HG02981 (cell line): ENCODE data around the gene TCAP.

Source experiments
- ATAC-seq: cut with Tn5 transposase; IDR thresholded peaks from one replicate; pipeline ENCODE4 v1.9.1; 2021; ENCODE audit warnings: mild to moderate bottlenecking, moderate library complexity; ENCODE audit not compliant: unreplicated experiment

TCAP gene

DNA sequence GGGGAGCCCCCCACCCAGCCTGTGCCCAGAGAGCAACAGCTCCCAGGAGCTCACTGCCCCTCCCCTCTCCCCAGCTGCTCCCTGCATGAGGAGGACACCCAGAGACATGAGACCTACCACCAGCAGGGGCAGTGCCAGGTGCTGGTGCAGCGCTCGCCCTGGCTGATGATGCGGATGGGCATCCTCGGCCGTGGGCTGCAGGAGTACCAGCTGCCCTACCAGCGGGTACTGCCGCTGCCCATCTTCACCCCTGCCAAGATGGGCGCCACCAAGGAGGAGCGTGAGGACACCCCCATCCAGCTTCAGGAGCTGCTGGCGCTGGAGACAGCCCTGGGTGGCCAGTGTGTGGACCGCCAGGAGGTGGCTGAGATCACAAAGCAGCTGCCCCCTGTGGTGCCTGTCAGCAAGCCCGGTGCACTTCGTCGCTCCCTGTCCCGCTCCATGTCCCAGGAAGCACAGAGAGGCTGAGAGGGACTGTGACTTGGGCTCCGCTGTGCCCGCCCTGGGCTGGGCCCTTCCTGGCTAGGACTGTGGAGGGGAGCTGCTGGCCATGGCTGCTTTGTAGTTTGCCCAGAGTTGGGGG is 584 bp downstream of the TCAP start:
- no peak for ATAC-seq

DNA sequence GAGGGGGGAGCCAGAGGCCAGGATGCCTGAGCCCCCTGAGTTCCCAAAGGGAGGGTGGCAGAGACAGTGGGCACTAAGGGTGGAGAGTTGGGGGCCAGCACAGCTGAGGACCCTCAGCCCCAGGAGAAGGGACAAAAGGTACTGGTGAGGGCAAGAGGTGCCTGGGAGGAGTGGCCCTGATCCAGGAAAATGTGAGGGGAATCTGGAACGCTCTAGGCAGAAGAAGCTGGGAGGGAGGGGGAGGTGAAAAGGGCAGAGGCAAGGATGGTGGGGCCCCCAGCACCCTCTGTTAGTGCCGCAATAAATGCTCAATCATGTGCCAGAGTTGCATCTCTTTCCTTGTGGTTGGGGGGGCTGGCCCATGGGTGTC is 1.1 kb downstream of the TCAP start:
- ATAC-seq = no peak

DNA sequence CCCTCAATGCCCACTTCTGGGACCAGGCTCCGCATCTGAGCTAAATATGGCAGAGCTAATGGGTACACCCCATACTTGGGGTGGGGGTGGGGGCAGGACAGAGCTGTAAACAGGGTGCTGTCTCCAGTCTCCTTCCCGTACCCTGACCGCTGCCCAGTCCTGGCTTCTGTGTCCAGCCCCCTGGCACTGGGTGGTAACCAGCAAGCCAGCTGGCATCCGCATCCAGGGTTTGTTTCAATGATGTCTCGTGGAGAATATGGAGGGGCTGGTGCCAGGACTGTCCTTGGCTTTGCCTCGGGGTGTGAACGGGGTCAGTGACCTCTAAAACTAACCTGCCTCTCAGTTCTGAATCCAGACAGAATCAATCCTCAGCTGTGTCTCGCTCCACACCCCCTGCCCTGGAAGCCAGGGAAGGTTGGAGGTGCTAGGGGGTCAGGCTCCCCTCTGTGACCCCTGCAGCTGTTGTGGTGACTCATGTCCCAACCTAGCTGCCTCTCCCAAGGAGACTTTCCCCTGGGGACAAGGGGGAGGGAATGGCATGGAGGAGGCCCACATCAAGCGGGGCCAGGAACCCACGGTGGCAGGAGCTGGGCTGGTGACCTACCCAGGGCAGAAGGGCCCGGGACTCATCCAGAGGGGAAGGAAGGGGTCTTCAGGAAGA is 1.6 kb downstream of the TCAP start:
- ATAC-seq = no peak

- ATAC-seq = no peak
Measured at GRCh38 chr17:39667262-39667944, 2.3 kb downstream of the TCAP start.

DNA sequence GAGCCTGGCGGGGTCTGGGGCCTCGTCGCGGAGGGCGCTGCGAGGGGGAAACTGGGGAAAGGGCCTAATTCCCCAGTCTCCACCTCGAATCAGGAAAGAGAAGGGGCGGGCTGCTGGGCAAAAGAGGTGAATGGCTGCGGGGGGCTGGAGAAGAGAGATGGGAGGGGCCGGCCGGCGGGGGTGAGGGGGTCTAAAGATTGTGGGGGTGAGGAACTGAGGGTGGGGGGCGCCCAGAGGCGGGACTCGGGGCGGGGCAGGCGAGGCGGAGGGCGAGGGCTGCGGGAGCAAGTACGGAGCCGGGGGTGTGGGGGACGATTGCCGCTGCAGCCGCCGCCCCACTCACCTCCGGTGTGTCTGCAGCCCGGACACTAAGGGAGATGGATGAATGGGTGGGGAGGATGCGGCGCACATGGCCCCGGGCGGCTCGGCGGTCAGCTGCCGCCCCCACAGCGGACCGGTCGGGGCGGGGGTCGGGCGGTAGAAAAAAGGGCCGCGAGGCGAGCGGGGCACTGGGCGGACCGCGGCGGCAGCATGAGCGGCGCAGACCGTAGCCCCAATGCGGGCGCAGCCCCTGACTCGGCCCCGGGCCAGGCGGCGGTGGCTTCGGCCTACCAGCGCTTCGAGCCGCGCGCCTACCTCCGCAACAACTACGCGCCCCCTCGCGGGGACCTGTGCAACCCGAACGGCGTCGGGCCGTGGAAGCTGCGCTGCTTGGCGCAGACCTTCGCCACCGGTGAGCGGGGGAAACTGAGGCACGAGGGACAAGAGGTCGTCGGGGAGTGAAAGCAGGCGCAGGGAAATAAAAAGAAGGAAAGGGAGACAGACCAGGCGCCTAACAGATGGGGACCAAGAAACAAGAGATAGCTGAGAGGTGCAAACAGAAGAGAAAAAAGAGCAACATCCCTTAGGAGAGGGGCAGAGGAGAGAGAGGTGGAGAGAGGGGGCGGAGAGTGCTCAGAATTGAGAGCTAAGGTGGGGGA is 3.1 kb downstream of the TCAP start, which contains the start of gene PNMT:
Gene PNMT (plus strand): TSS at position 509 of the 980 bp plus-strand sequence. CDS start 23 bp downstream, at position 532.
- ATAC-seq = no peak

DNA sequence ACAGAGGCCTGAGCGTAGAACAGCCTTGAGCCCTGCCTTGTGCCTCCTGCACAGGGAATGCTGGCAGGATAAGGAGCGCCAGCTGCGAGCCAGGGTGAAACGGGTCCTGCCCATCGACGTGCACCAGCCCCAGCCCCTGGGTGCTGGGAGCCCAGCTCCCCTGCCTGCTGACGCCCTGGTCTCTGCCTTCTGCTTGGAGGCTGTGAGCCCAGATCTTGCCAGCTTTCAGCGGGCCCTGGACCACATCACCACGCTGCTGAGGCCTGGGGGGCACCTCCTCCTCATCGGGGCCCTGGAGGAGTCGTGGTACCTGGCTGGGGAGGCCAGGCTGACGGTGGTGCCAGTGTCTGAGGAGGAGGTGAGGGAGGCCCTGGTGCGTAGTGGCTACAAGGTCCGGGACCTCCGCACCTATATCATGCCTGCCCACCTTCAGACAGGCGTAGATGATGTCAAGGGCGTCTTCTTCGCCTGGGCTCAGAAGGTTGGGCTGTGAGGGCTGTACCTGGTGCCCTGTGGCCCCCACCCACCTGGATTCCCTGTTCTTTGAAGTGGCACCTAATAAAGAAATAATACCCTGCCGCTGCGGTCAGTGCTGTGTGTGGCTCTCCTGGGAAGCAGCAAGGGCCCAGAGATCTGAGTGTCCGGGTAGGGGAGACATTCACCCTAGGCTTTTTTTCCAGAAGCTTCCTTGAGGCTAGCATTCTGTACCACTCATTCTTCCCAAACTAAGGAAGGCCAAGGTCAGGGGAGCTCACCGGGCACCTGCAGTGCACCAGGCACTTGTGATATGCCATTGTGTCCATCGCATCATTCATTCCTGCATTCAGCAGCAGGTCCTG is 5.0 kb downstream of the TCAP start:
- no peak for ATAC-seq

- no peak for ATAC-seq
Measured at GRCh38 chr17:39670746-39671145, 5.6 kb downstream of the TCAP start.

DNA sequence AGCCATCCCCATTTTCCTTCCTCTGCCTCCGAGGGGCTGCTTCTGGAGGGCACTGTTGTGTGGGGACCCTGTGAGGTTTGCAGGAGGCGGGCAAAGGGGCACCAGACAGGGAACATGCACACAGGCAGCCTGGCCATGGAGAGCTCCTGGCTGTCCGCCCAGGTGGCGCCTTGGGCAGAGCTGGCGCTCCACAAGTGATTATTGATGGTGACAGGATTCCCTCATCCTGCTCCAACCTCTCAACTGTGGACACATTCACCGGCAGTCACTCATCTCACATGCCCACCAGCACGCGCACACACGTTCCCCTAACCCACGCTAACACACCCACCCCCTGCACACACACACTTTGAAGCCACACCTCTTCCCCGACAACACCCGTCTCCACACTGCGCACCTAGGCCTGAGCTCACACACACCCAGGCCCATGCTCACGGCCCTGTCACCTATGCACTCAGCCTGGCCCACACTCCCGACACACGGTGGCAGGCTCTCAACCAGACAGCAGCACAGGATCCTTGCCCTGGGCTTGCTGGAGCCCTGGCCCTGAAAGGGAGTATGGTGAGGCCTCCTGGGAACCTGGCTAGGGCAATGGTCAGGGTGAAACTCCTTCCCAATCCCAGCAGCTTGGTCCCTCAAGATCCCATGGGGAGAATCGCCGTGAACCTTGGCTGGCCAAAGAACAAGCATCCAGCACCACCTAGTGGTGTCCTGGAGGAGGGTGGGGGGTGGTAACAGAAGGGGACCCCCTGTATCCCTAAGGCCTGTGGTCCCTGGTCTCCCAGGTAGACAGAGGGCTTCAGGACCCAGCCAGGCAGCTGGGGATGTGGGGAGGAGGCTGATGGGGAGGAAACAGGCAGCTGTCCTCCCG is 6.7 kb downstream of the TCAP start:
- no peak for ATAC-seq

DNA sequence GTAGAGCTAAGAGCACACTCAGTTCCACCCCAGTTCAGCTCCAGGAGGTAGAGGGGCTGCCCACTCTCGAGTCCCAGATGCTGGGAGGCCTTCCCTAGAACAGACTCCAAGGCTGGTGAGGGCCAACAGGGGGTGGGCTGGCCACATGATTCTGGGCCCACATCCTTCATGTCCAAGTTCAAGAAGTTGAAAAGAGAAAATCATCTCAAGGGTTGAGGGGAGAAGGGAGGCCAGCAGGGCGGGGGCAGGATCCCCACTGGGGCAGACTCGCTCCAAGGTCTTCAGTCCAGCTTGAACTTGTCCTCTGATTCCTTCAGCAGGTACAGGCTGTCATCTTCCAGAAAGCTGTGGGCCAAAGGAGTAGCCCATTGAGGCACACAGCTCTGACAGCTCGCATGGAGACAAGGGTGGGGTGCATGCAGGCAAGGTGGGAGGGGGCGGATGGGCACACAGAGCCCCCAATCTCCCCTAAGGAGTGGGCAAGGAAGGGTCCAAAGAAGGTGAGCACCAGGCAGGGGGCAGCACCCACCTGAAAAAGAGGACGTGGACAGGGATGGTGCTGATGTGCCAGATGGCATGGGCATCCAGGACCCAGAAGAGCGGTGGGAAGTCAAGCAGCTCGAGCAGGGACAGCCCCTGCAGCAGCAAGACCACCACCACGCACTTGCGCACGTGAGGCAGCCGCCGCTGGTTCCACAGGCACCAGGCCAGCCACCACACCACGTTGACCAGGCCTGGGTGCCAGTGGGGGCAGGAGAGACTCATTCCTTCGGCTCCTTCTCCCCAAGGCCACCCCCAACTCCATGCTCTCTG is 7.6 kb downstream of the TCAP start:
- no peak for ATAC-seq

- no peak for ATAC-seq
Measured at GRCh38 chr17:39673335-39674081, 8.4 kb downstream of the TCAP start.

GRCh38 chr17:39674179-39674578 is 9.0 kb downstream of the TCAP start:
- no peak for ATAC-seq

- no peak for ATAC-seq
Measured at GRCh38 chr17:39674702-39675389, 9.7 kb downstream of the TCAP start.

DNA sequence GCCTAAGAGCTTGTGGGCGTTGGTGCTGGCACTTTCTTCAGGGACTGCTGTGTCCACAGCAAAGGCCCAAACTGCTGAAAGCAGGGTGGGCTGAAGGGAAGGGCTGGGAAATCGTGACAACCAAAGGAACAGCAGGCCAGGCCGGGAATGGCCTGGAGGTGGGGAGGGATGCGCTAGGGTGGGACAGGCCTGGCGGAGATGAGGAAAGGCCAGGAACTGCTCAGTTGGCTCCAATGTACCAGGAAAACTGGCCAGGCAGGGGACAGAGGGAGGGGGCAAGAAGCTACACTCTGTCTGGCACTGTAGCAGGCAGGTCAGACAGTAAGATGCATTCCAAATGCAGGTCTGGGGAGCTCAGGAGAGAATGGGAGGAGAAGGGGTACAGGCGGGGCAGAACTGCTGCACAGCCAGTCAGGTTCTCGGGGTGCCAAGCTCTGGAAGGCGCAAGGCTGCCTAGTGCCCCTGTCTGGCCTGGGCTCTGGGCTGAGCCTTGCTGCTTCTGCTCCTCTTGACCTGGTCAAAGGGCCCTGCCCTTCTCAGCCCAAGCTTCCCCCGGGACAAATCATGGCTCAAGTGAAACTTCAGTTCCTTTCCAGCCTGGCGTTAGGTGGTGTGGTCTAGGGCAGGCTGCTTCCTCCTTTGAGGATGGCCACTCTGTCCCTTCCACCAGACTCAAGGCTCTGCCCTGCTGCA is 10.4 kb downstream of the TCAP start:
- no peak for ATAC-seq

- ATAC-seq = no peak
Measured at GRCh38 chr17:39676198-39676819, 11.2 kb downstream of the TCAP start.

- no peak for ATAC-seq
Measured at GRCh38 chr17:39677072-39677471, 11.9 kb downstream of the TCAP start.
